HepG2 (cell line): Measurements from ENCODE around the gene CLIP2. TPM values are rescaled to one million over a fixed set of nuclear protein-coding genes. Genes with fewer than 3 reads are reported as not detected.
A peak's percentile ranks its signal among the peaks of the same experiment; 100 is the strongest.

Experiments used
- CEBPB ChIP-seq: IDR thresholded peaks from 2 replicates; pipeline ENCODE4 v1.6.1; 2011; ENCODE audit warnings: low read depth, low read length, improper control_type of control experiment, borderline replicate concordance
- CHD4 ChIP-seq: fragments of 200-600 bp; sonication (generic); IDR thresholded peaks from 2 replicates; pipeline ENCODE4 v1.7.0; 2017; ENCODE audit warnings: mild to moderate bottlenecking, low read length, borderline replicate concordance
- CREM ChIP-seq, 2 experiments: sonication (generic) in 1 of 2; formaldehyde crosslinking in 1 of 2; IDR thresholded peaks; 2 replicates each; pipeline versions ENCODE4 v1.4.0 to v1.6.1; 2016 to 2020; ENCODE audit warnings: antibody characterized with exemption in 1 of 2, mild to moderate bottlenecking in 1 of 2, missing genetic modification reagents in 1 of 2
- FOXJ3 ChIP-seq: sonication (generic); formaldehyde crosslinking; IDR thresholded peaks from 2 replicates; pipeline ENCODE4 v1.4.0; 2020; ENCODE audit warnings: missing genetic modification reagents, mild to moderate bottlenecking, borderline replicate concordance
- GATA4 ChIP-seq: sonication (generic); IDR thresholded peaks from 2 replicates; pipeline ENCODE4 v1.6.1; 2016; ENCODE audit warnings: antibody characterized with exemption, low read depth, borderline replicate concordance
- JUND ChIP-seq: sonication (generic); formaldehyde crosslinking; IDR thresholded peaks from 2 replicates; pipeline ENCODE4 v1.8.0; 2022; ENCODE audit warnings: mild to moderate bottlenecking, missing genetic modification reagents
- MAFF ChIP-seq: IDR thresholded peaks from 2 replicates; pipeline ENCODE4 v1.6.1; 2011; ENCODE audit warnings: low read depth, low read length, improper control_type of control experiment
- MXD4 ChIP-seq: IDR thresholded peaks from 2 replicates; pipeline ENCODE4 v1.6.1; 2016; ENCODE audit warnings: mild to moderate bottlenecking, missing biosample characterization, missing genetic modification reagents
- RFX1 ChIP-seq: fragments of 450-650 bp; IDR thresholded peaks from 2 replicates; pipeline ENCODE4 v1.6.1; 2017
- SALL1 ChIP-seq: sonication (generic); formaldehyde crosslinking; IDR thresholded peaks from 2 replicates; pipeline ENCODE4 v1.8.0; 2022; ENCODE audit warnings: mild to moderate bottlenecking, missing genetic modification reagents
- STAG1 ChIP-seq: sonication (generic); formaldehyde crosslinking; IDR thresholded peaks from 2 replicates; pipeline ENCODE4 v1.4.0; 2020; ENCODE audit warnings: missing genetic modification reagents
- TBX3 ChIP-seq: fragments of 450-650 bp; IDR thresholded peaks from 2 replicates; pipeline ENCODE4 v1.6.1; 2017; ENCODE audit warnings: antibody characterized with exemption, mild to moderate bottlenecking, inconsistent platforms, borderline replicate concordance
- TRIM24 ChIP-seq: sonication (generic); formaldehyde crosslinking; IDR thresholded peaks from 2 replicates; pipeline ENCODE4 v1.8.0; 2022; ENCODE audit warnings: mild to moderate bottlenecking, missing genetic modification reagents
- U2AF1 ChIP-seq: fragments of 200-400 bp; formaldehyde crosslinking; optimal IDR thresholded peaks from 2 replicates; pipeline ENCODE3; 2017; ENCODE audit warnings: mild to moderate bottlenecking, low read depth, low read length
- YEATS4 ChIP-seq: sonication (generic); formaldehyde crosslinking; IDR thresholded peaks from 2 replicates; pipeline ENCODE4 v1.4.0; 2020; ENCODE audit warnings: missing genetic modification reagents, borderline replicate concordance
- ZNF713 ChIP-seq: sonication (generic); formaldehyde crosslinking; IDR thresholded peaks from 2 replicates; pipeline ENCODE4 v1.4.0; 2020; ENCODE audit warnings: mild to moderate bottlenecking, missing genetic modification reagents
- ZNF879 ChIP-seq: sonication (generic); formaldehyde crosslinking; IDR thresholded peaks from 2 replicates; pipeline ENCODE4 v1.8.1; 2023; ENCODE audit warnings: missing genetic modification reagents
- polyA plus RNA-seq, 8 experiments: library from polyadenylated mRNA; depleted of rRNA in 3 of 8; stranded (reverse) in 7 of 8; unstranded in 1 of 8; fragments of >200 nt; fragmentation: Illumina TruSeq in 4 of 8; extraction: Trizol in 4 of 8; gene quantifications; 2 replicates each; pipeline versions ENCODE4 v1.2.1 to v1.2.3, GENCODE V29; 2011 to 2016; ENCODE audit warnings: low read depth in 4 of 8, missing spikeins in 1 of 8, mixed read lengths in 1 of 8; ENCODE audit not compliant: insufficient read depth in 1 of 8
- total RNA-seq, 5 experiments: library from RNA; depleted of rRNA; stranded (reverse); fragments of >200 nt; fragmentation: Illumina TruSeq; extraction: Trizol; gene quantifications; 2 replicates each; pipeline ENCODE4 v1.2.3, GENCODE V29; 2016; ENCODE audit warnings: low read depth in 1 of 5
- TF ChIP-seq, protein P1 (sequence below): sonication (generic); formaldehyde crosslinking; IDR thresholded peaks from 2 replicates; pipeline ENCODE4 v1.5.1; 2020; ENCODE audit warnings: mild to moderate bottlenecking, missing genetic modification reagents, moderate library complexity
- TF ChIP-seq, protein P2 (sequence below): sonication (generic); formaldehyde crosslinking; IDR thresholded peaks from 2 replicates; pipeline ENCODE4 v1.5.0; 2020; ENCODE audit warnings: mild to moderate bottlenecking, missing genetic modification reagents
- TF ChIP-seq, protein P3 (sequence below): sonication (generic); formaldehyde crosslinking; IDR thresholded peaks from 2 replicates; pipeline ENCODE4 v1.4.0; 2020; ENCODE audit warnings: missing genetic modification reagents; ENCODE audit errors: not compliant biosample characterization
- TF ChIP-seq, protein P4 (sequence below): sonication (generic); formaldehyde crosslinking; IDR thresholded peaks from 2 replicates; pipeline ENCODE4 v1.8.0; 2022; ENCODE audit warnings: mild to moderate bottlenecking, missing genetic modification reagents, moderate library complexity
- TF ChIP-seq, protein P5 (sequence below): sonication (generic); formaldehyde crosslinking; IDR thresholded peaks from 2 replicates; pipeline ENCODE4 v1.5.0; 2020; ENCODE audit warnings: mild to moderate bottlenecking, missing genetic modification reagents, moderate library complexity

CLIP2 gene
- total and polyA plus RNA-seq, 2 of the 13 experiments (the other 11 are each of a cell fraction or from before 2014, with no cell fraction given): 6.5 to 17.4 TPM

DNA sequence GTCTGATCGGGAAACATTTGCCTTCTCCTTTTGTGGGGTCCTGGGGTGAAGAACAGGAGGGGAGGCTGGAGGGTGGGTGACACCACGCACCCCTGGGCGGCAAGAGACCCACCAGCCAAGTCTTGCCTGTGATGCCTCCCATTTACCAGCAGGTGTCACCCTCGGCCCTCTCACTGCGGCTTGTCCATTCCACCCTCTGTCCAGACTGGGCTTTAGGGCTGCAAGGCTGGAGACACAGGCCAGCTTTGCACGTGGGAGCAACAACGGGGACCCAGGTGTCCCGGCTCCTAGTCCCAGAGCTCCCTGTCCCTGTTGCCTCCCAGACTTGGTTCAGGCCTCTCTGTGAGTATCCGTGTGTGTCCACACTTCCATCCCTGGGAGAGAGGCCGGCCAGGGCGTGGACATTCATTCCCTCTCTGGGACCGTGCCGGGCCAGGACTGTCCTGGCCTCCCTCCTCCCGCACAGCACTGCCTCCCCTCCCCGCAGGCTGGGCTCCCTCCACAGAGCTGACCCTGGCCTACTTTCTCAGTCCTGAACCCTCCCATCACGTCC is 128.3 kb downstream of the CLIP2 start (continued):
- TF ChIP-seq, protein P1, sequence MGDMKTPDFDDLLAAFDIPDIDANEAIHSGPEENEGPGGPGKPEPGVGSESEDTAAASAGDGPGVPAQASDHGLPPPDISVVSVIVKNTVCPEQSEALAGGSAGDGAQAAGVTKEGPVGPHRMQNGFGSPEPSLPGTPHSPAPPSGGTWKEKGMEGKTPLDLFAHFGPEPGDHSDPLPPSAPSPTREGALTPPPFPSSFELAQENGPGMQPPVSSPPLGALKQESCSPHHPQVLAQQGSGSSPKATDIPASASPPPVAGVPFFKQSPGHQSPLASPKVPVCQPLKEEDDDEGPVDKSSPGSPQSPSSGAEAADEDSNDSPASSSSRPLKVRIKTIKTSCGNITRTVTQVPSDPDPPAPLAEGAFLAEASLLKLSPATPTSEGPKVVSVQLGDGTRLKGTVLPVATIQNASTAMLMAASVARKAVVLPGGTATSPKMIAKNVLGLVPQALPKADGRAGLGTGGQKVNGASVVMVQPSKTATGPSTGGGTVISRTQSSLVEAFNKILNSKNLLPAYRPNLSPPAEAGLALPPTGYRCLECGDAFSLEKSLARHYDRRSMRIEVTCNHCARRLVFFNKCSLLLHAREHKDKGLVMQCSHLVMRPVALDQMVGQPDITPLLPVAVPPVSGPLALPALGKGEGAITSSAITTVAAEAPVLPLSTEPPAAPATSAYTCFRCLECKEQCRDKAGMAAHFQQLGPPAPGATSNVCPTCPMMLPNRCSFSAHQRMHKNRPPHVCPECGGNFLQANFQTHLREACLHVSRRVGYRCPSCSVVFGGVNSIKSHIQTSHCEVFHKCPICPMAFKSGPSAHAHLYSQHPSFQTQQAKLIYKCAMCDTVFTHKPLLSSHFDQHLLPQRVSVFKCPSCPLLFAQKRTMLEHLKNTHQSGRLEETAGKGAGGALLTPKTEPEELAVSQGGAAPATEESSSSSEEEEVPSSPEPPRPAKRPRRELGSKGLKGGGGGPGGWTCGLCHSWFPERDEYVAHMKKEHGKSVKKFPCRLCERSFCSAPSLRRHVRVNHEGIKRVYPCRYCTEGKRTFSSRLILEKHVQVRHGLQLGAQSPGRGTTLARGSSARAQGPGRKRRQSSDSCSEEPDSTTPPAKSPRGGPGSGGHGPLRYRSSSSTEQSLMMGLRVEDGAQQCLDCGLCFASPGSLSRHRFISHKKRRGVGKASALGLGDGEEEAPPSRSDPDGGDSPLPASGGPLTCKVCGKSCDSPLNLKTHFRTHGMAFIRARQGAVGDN (CRISPR knock-in tag): peak; percentile 71
- TF ChIP-seq CHD4: no peak
- no peak for TF ChIP-seq CEBPB
- no peak for TF ChIP-seq ZNF713 (CRISPR knock-in tag)
- TF ChIP-seq, protein P2, sequence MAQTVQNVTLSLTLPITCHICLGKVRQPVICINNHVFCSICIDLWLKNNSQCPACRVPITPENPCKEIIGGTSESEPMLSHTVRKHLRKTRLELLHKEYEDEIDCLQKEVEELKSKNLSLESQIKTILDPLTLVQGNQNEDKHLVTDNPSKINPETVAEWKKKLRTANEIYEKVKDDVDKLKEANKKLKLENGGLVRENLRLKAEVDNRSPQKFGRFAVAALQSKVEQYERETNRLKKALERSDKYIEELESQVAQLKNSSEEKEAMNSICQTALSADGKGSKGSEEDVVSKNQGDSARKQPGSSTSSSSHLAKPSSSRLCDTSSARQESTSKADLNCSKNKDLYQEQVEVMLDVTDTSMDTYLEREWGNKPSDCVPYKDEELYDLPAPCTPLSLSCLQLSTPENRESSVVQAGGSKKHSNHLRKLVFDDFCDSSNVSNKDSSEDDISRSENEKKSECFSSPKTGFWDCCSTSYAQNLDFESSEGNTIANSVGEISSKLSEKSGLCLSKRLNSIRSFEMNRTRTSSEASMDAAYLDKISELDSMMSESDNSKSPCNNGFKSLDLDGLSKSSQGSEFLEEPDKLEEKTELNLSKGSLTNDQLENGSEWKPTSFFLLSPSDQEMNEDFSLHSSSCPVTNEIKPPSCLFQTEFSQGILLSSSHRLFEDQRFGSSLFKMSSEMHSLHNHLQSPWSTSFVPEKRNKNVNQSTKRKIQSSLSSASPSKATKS (CRISPR knock-in tag): no peak
- no peak for TF ChIP-seq GATA4
- TF ChIP-seq MXD4 (CRISPR knock-in tag): 0 out of 2 replicates have a peak, but pooled peaks have one; percentile 25
- no peak for TF ChIP-seq FOXJ3 (CRISPR knock-in tag)
- no peak for TF ChIP-seq MAFF
- no peak for TF ChIP-seq TBX3
- no peak for TF ChIP-seq YEATS4
- peak; percentile 54 for TF ChIP-seq SALL1
- TF ChIP-seq CREM (IDR thresholded peaks at IDR 0.05): no peak
- TF ChIP-seq CREM (CRISPR knock-in tag; IDR thresholded peaks at IDR 0.05): no peak
- no peak for TF ChIP-seq RFX1
- no peak for TF ChIP-seq TRIM24 (CRISPR knock-in tag)
- TF ChIP-seq, protein P3, sequence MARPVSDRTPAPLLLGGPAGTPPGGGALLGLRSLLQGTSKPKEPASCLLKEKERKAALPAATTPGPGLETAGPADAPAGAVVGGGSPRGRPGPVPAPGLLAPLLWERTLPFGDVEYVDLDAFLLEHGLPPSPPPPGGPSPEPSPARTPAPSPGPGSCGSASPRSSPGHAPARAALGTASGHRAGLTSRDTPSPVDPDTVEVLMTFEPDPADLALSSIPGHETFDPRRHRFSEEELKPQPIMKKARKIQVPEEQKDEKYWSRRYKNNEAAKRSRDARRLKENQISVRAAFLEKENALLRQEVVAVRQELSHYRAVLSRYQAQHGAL (CRISPR knock-in tag): no peak
- TF ChIP-seq, protein P4, sequence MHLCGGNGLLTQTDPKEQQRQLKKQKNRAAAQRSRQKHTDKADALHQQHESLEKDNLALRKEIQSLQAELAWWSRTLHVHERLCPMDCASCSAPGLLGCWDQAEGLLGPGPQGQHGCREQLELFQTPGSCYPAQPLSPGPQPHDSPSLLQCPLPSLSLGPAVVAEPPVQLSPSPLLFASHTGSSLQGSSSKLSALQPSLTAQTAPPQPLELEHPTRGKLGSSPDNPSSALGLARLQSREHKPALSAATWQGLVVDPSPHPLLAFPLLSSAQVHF (CRISPR knock-in tag): no peak
- TF ChIP-seq ZNF879: no peak
- TF ChIP-seq, protein P5, sequence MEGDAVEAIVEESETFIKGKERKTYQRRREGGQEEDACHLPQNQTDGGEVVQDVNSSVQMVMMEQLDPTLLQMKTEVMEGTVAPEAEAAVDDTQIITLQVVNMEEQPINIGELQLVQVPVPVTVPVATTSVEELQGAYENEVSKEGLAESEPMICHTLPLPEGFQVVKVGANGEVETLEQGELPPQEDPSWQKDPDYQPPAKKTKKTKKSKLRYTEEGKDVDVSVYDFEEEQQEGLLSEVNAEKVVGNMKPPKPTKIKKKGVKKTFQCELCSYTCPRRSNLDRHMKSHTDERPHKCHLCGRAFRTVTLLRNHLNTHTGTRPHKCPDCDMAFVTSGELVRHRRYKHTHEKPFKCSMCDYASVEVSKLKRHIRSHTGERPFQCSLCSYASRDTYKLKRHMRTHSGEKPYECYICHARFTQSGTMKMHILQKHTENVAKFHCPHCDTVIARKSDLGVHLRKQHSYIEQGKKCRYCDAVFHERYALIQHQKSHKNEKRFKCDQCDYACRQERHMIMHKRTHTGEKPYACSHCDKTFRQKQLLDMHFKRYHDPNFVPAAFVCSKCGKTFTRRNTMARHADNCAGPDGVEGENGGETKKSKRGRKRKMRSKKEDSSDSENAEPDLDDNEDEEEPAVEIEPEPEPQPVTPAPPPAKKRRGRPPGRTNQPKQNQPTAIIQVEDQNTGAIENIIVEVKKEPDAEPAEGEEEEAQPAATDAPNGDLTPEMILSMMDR (CRISPR knock-in tag): peak; percentile 99
- TF ChIP-seq STAG1: peak; percentile 100
- TF ChIP-seq JUND (CRISPR knock-in tag): no peak
- TF ChIP-seq U2AF1: no peak
